GM12878 (cell line): ENCODE data around the gene RLN2. TPM values are rescaled to one million over a fixed set of nuclear protein-coding genes. Genes with fewer than 3 reads are reported as not detected.

Experiments
- ATAC-seq: fragments of 200-7000 bp; cut with Tn5 transposase; 3 replicates; pipeline ENCODE4 v1.9.1; 2020; ENCODE audit warnings: mild to moderate bottlenecking, moderate library complexity
- BruUV-seq: library from RNA; stranded (reverse); fragments of 400-500 nt; replicated peaks from 2 replicates; lab custom pipeline; 2021; lab: Mats Ljungman, UMichigan
- CTCF ChIA-PET: fragments of 300-600 bp; sonication (Branson Sonifier 250); formaldehyde crosslinking; extraction: SDS; loops from one replicate; lab custom pipeline; 2021; ENCODE audit warnings: inconsistent platforms; lab: Yijun Ruan, JAX
- POLR2A ChIA-PET: fragments of 350-600 bp; formaldehyde crosslinking; extraction: SDS; loops from one replicate; lab custom pipeline; 2021; ENCODE audit warnings: inconsistent platforms; lab: Charles Lee
- RAD21 ChIA-PET: fragments of 300-600 bp; sonication (Branson Sonifier 250); formaldehyde crosslinking; loops from one replicate; lab custom pipeline; 2023; ENCODE audit warnings: antibody characterized with exemption; ENCODE audit not compliant: unreplicated experiment; lab: Charles Lee
- SMC1A ChIA-PET: fragments of 300-600 bp; sonication (Branson Sonifier 250); formaldehyde crosslinking; loops from one replicate; lab custom pipeline; 2023; ENCODE audit not compliant: unreplicated experiment, uncharacterized antibody; lab: Charles Lee
- DNase-seq: peaks from one replicate; pipeline ENCODE4 v3.0.0-alpha.2; 2011; ENCODE audit warnings: low read depth, low spot score
- FAIRE-seq: peaks from 3 replicates; lab custom pipeline; 2011; peaks lifted over from hg19 to GRCh38; lab: Jason Lieb, UNC
- H2AFZ ChIP-seq: 2 replicates; pipeline ENCODE4 v1.6.0; 2011; ENCODE audit warnings: low read depth, low read length, control low read depth; ENCODE audit not compliant: control insufficient read depth
- H3K27ac ChIP-seq: 2 replicates; pipeline ENCODE4 v1.5.1; 2011; ENCODE audit warnings: control low read depth; ENCODE audit not compliant: control insufficient read depth, insufficient read depth
- H3K27me3 ChIP-seq, 2 experiments: replicated peaks in 1 of 2; 2 replicates each; pipeline versions ENCODE4 v1.6.0 to v1.6.1; 2011; ENCODE audit warnings: low read length in 1 of 2; ENCODE audit not compliant: control insufficient read depth in 2 of 2, insufficient read depth in 2 of 2
- H3K36me3 ChIP-seq, 2 experiments: 2 replicates each; pipeline ENCODE4 v1.5.1; 2011; ENCODE audit warnings: low read length in 1 of 2; ENCODE audit not compliant: control insufficient read depth in 2 of 2, insufficient read depth in 2 of 2
- H3K4me1 ChIP-seq: 2 replicates; pipeline ENCODE4 v1.6.1; 2011; ENCODE audit warnings: mild to moderate bottlenecking, low read length, moderate library complexity, mixed read lengths; ENCODE audit not compliant: control insufficient read depth, insufficient read depth
- H3K4me2 ChIP-seq: 2 replicates; pipeline ENCODE4 v1.6.0; 2011; ENCODE audit warnings: control low read depth; ENCODE audit not compliant: control insufficient read depth, insufficient read depth
- H3K4me3 ChIP-seq: fragments of 200-600 bp; sonication (generic); 2 replicates; pipeline ENCODE4 v1.5.1; 2016
- H3K79me2 ChIP-seq: 2 replicates; pipeline ENCODE4 v1.6.0; 2011; ENCODE audit warnings: low read length; ENCODE audit not compliant: control insufficient read depth, insufficient read depth
- H3K9ac ChIP-seq: 2 replicates; pipeline ENCODE4 v1.8.0; 2011; ENCODE audit warnings: low read length, control low read depth, mixed read lengths; ENCODE audit not compliant: control insufficient read depth, insufficient read depth
- H3K9me3 ChIP-seq: replicated peaks from 3 replicates; pipeline ENCODE4 v1.5.1; 2011; ENCODE audit warnings: mild to moderate bottlenecking, low read length; ENCODE audit not compliant: control insufficient read depth, insufficient read depth
- H4K20me1 ChIP-seq: 2 replicates; pipeline ENCODE4 v1.6.0; 2011; ENCODE audit not compliant: control insufficient read depth, insufficient read depth
- CEBPB ChIP-seq, 2 experiments: fragments of 150-350 bp in 1 of 2; IDR thresholded peaks; 2 replicates each; pipeline ENCODE4 v1.6.1; 2012 to 2014; ENCODE audit warnings: low read depth in 2 of 2, low read length in 2 of 2, borderline replicate concordance in 1 of 2, inconsistent platforms in 1 of 2
- CHD1 ChIP-seq: IDR thresholded peaks from 2 replicates; pipeline ENCODE4 v1.6.1; 2012; ENCODE audit warnings: low read depth, low read length, improper control_type of control experiment
- EED ChIP-seq: sonication (generic); IDR thresholded peaks from 2 replicates; pipeline ENCODE4 v1.6.1; 2016; ENCODE audit warnings: antibody characterized with exemption, low read depth
- ETV6 ChIP-seq, 2 experiments: fragments of 450-650 bp in 1 of 2; IDR thresholded peaks in 1 of 2; conservative IDR thresholded peaks in 1 of 2; 2 replicates each; pipeline ENCODE4 v1.6.1; 2014; ENCODE audit warnings: antibody characterized with exemption in 1 of 2, borderline replicate concordance in 1 of 2, low read depth in 1 of 2, mild to moderate bottlenecking in 1 of 2, moderate library complexity in 1 of 2
- NFIC ChIP-seq: IDR thresholded peaks from 2 replicates; pipeline ENCODE4 v1.6.1; 2012; ENCODE audit warnings: low read depth, mild to moderate bottlenecking, inconsistent platforms, low read length, moderate library complexity
- POLR2A ChIP-seq: IDR thresholded peaks from 2 replicates; pipeline ENCODE4 v1.6.1; 2011; ENCODE audit warnings: low read depth, mild to moderate bottlenecking, low read length
- ZNF622 ChIP-seq: fragments of 450-650 bp; IDR thresholded peaks from 2 replicates; pipeline ENCODE4 v1.6.1; 2017; ENCODE audit warnings: mild to moderate bottlenecking, inconsistent platforms
- WGBS: methylation state at CpG from one replicate; pipeline ENCODE4 v1.1.6; 2016; ENCODE audit warnings: low lambda C conversion rate; ENCODE audit not compliant: insufficient replicate concordance, insufficient coverage; ENCODE audit errors: missing lambda C conversion rate; 5-methylcytosine and 5-hydroxymethylcytosine counted together
- in situ Hi-C: fragments of 300-500 bp; cut with MboI; formaldehyde crosslinking; loops from 9 replicates; pipeline ENCODE4 v1.14.3; 2018; ENCODE audit warnings: mixed read lengths
- intact Hi-C: fragments of 100-400 bp; cut with micrococcal nuclease; formaldehyde crosslinking; loops from one replicate; pipeline ENCODE4 v1.14.2; 2022; ENCODE audit not compliant: unreplicated experiment
- polyA plus RNA-seq, 11 experiments: library from polyadenylated mRNA; depleted of rRNA in 4 of 11; unstranded in 6 of 11; stranded (reverse) in 5 of 11; fragments of >200 nt; fragmentation: Nextera tagmentation in 4 of 11; fragmentation: Illumina TruSeq in 1 of 11; extraction: Ambion mirVana in 4 of 11; extraction: Trizol in 1 of 11; gene quantifications; 1 replicate in 1 of 11; 2 replicates in 10 of 11; pipeline versions ENCODE4 v1.2.1 to v1.2.3, GENCODE V29; 2011 to 2016; ENCODE audit warnings: inconsistent platforms in 2 of 11, missing spikeins in 2 of 11, low read depth in 1 of 11
- total RNA-seq, 4 experiments: library from RNA; depleted of rRNA in 3 of 4; stranded (reverse); fragments of >200 nt in 3 of 4; fragmentation: Illumina TruSeq in 1 of 4; extraction: Trizol in 1 of 4; gene quantifications; 2 replicates each; pipeline versions ENCODE4 v1.2.1 to v1.2.3, GENCODE V29; 2013 to 2021
- TF ChIP-seq, protein P1 (sequence below): fragments of 450-650 bp; IDR thresholded peaks from 2 replicates; pipeline ENCODE4 v1.6.1; 2017; ENCODE audit warnings: low read depth, mild to moderate bottlenecking, moderate library complexity
- TF ChIP-seq, protein P2 (sequence below): IDR thresholded peaks from 2 replicates; pipeline ENCODE4 v1.6.1; 2011; ENCODE audit warnings: borderline replicate concordance, low read depth, mild to moderate bottlenecking, moderate library complexity, low read length; ENCODE audit not compliant: insufficient read depth, poor library complexity, severe bottlenecking

Gene RLN2
- total and polyA plus RNA-seq, 10 of the 15 experiments (the other 5 are each of a cell fraction or from before 2014, with no cell fraction given): 3.3 to 15.7 (median 6.0) TPM

DNA sequence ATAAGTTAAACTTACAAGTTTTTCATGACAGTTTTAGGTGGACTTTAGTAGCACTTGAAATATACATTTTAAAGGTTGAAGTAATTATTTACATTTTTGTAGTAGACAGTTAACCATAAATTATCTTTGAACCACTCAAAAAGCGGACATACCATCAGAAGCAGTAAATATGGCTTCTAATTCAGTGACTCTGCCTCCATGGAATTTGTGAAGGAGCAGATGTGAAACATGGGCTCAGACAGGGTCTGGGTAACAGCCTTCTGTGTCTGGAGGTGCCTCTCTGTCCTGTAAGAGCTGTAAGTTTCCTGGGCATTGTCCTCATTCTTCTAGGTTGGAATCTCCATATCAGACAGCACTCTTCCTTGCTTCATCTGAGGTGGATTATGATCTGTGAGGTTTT, 12.4 kb downstream of the RLN2 start (continued):
- TF ChIP-seq, protein P1, sequence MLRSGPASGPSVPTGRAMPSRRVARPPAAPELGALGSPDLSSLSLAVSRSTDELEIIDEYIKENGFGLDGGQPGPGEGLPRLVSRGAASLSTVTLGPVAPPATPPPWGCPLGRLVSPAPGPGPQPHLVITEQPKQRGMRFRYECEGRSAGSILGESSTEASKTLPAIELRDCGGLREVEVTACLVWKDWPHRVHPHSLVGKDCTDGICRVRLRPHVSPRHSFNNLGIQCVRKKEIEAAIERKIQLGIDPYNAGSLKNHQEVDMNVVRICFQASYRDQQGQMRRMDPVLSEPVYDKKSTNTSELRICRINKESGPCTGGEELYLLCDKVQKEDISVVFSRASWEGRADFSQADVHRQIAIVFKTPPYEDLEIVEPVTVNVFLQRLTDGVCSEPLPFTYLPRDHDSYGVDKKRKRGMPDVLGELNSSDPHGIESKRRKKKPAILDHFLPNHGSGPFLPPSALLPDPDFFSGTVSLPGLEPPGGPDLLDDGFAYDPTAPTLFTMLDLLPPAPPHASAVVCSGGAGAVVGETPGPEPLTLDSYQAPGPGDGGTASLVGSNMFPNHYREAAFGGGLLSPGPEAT: no peak
- TF ChIP-seq ETV6 (conservative IDR thresholded peaks at IDR 0.05 in 1 of 2, IDR thresholded peaks at IDR 0.05 in 1 of 2; ENCODE audit: borderline replicate concordance in 1 of 2, low read depth in 1 of 2): no peak
- TF ChIP-seq, protein P2, sequence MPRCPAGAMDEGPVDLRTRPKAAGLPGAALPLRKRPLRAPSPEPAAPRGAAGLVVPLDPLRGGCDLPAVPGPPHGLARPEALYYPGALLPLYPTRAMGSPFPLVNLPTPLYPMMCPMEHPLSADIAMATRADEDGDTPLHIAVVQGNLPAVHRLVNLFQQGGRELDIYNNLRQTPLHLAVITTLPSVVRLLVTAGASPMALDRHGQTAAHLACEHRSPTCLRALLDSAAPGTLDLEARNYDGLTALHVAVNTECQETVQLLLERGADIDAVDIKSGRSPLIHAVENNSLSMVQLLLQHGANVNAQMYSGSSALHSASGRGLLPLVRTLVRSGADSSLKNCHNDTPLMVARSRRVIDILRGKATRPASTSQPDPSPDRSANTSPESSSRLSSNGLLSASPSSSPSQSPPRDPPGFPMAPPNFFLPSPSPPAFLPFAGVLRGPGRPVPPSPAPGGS: no peak
- no peak for TF ChIP-seq NFIC
- no peak for TF ChIP-seq EED
- no peak for TF ChIP-seq CHD1
- TF ChIP-seq ZNF622: no peak
- TF ChIP-seq, all 136 proteins: peak for 0

DNA sequence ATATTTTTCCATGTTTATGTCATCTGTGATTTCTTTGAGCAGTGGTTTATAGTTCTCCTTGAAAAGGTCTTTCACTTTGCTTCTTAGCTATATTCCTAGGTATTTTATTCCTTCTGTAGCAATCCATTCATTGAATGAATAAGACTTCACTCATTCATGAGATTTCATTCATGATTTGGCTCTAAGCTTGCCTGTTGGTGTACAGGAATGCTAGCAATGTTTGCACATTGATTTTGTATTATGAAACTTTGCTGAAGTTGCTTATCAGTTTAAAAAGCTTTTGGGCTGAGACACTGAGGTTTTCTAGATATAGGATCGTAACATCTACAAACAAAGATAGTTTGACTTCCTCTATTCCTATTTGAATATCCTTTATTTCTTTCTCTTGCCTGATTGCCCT, 15.9 kb downstream of the RLN2 start:
- H3K4me3 ChIP-seq: no peak overlapping the region
- no peak for FAIRE-seq
- no peaks in the 10 kb centered on the region for H4K20me1 ChIP-seq
- no TSS peak for BruUV-seq
- H3K36me3 ChIP-seq: no peaks in the 10 kb centered on the region
- H3K9me3 ChIP-seq: no peaks in the 10 kb centered on the region; the same call in 2 of the 3 replicates
- POLR2A ChIA-PET: no interaction called here
- no peak overlapping the region for H3K27ac ChIP-seq
- TF ChIP-seq CEBPB (IDR thresholded peaks at IDR 0.05; ENCODE audit: borderline replicate concordance in 1 of 2, low read depth in 2 of 2, low read length in 2 of 2) (no peak), POLR2A (no peak)
- TF ChIP-seq, all 136 proteins: peak for 0
- H3K4me2 ChIP-seq: no peak overlapping the region
- DNase-seq (no peak), ATAC-seq (no peak)
- ChIA-PET CTCF (interaction anchor here (1.0 kb wide), 1 partner anchor 38 kb away, joined by 3 read pairs; no protein-coding TSS in a partner anchor), RAD21 (no interaction called here), SMC1A (interaction anchor here (1.0 kb wide), 2 partner anchors 19 to 23 kb away, joined by 3 read pairs; no protein-coding TSS in a partner anchor)
- WGBS: 45% methylated on average over 1 of the region's 1 CpG
- intact Hi-C loops: no loop called here
- no peak overlapping the region for H3K9ac ChIP-seq
- no peaks in the 10 kb centered on the region for H3K4me1 ChIP-seq
- in situ Hi-C loops: no loop called here
- H2AFZ ChIP-seq: no peak overlapping the region
- no peaks in the 10 kb centered on the region for H3K79me2 ChIP-seq
- H3K27me3 ChIP-seq: no peaks in the 10 kb centered on the region
